Hematopoietic multipotent progenitor cell treated with erythropoietin and hydrocortisone succinate and interleukin-3 and kit ligand, for 6 days (in vitro differentiated cells): ENCODE data around the gene ADAMTS18.
"Not testable (repeated sequence)": the region's sequence is repeated elsewhere in the genome, so short reads cannot be mapped to it uniquely, and the experiment has no call there.

Experiments used
- DNase-seq: peaks from one replicate; pipeline ENCODE4 v3.0.0-alpha.2; 2015

Gene ADAMTS18

DNA sequence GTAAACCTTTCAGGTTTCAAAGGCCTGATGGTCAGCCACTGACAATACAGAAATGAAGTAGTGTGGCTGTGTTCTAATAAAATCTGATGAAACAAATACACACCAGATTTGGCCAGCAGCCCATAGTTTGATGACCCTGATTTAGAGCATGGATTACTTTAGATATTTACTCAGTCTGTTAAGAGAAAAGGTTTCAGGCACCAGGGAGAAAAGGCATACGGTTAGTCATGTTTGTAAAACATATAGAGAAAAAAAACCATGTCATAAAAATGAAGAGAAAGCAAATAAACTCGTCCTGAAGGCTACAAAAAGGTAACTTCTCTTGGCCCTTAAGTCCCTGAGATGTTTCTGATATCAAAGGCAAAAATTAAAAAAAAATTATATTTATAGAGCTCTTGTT lies 112.1 kb downstream of the ADAMTS18 start:
- DNase-seq = no peak

DNA sequence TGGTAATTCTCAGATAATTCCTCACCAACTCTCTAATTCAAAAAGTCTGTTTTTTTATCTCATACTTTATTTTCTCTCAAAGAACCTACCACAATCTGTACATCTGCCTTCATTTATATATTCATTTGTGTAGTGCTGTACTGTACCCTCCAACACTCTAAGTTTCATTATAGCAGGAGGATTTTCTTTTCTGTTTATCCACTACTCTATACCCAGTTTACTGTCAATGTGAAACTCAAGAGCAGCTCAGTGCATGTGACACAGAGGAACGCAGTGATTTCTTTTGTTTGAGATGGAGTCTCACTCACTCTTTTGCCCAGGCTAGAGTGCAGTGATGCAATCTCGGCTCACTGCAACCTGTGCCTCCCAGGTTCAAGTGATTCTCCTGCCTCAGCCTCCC lies 117.8 kb downstream of the ADAMTS18 start:
- DNase-seq = no peak

DNA sequence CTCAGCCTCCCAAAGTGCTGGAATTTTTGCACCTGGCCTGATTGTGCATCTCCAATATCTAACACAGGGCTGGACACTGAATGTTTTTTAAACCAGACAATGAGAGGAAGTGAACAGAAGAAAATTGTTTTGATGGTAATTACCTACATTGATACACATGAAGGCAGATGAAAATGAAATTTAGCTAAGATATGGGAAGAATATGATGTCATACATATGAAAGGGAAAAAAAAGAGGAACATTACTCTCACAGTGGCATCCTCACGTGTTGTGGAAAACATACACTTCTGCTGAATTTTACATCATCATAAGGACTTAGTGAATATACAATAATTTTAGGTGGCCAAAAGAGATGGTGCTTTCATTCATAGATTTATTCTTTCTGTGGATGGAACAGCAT lies 124.0 kb downstream of the ADAMTS18 start:
- no peak for DNase-seq

DNA sequence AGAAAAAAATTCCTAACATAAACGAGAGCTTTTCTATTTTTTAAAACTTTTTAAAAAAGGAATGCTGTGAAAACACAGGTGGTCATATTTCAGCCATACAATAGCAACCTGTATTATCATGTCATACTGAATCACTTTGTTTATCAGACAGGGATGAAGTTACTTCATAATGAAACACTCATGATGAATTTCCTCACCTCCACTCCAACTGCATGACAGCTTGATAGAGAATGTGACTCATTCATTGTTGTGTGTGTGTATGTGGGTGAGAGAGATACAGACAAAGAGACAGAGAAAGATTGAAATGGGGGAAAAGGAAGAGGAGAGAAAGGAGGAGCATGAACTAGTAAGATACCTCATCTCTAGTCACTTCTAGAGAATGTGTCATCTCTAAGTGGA lies 126.7 kb downstream of the ADAMTS18 start:
- DNase-seq = no peak

DNA sequence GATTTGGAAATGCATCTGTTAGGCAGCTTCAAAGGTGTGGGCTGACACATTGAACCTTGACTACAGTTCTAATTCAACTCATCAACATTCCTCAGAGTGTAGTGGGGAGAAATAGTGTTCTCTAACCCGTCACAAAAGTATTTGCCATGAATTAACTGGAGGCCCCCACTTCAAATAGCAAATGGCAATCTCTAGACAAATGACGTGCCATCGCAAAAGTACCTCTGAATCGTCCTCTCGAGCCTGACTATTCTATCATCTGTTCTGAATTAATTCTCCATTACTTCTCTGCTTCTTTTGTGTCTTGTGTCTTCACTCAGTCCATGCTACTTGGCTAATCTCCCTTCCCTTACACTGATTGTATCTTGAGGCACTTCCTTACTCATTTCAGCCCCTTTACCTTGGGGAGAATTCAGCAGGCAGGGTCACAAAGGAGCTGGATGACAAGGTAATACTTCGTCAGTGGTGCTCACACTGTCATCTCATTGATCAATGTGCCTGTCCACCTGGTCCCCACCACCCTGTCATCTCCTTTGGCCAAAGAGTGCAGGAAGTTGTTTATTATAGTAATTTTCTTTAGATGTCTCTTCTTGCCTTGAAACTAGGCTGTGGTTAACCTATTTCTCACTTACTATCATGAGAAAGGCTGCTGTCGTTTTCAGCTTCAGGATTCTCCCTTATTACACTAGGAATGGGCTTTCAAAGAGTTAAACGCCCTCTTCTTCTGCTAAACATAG lies 127.2 kb downstream of the ADAMTS18 start:
- DNase-seq = no peak

DNA sequence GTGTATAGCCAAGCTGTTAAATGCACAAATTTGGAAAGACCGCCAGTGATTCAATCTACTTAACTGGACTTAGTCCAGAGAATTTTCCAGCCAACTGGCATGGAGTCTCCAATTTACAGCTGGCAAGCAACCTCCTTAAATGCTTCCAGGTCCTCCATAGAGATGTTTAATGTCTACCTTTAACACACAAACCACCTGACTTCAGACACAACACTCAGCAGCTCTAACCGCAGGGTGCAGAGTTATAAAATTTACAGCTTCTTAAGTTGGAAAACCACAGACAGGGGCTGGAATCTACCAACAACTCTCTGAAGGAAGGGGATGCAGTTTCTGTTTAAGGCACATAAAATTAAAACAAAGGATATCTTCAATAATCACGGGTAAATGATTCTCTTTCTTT lies 128.8 kb downstream of the ADAMTS18 start:
- DNase-seq = no peak

DNA sequence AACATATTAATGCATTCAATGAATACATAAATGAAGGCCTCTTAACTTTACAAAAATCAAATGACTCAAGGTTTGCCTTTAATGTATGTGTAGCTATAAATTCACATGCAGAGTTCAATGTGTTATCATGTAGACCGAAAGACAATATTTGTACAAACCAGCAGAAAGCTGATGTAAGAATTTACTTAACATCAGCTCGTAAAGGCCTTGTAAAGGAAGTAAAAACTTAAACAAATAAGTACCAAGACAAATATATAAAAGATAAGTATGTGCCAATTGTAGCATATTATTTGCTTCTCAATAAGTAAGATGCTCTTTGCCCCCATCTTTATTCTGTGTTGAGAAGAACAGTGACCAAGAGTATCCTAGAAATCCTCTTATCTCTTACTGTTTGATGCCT lies 130.0 kb downstream of the ADAMTS18 start:
- DNase-seq = no peak

DNA sequence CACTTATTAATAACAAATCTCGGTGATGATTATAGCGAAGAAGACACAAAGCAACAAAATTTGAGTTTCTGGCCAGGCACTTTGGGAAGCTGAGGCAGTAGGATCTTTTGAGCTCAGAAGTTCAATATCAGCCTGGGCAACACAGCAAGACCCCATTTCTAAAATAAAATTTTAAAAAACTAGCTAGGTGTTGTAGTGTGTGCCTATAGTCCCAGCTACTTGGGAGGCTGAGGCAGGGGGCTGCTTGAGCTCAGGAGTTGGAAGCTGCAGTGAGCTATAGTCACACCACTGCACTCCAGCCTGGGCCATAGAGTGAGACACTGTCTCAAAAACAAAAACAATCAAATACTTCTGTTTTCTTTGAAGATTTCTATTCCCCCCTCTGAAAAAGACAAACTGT lies 130.7 kb downstream of the ADAMTS18 start:
- DNase-seq = no peak

DNA sequence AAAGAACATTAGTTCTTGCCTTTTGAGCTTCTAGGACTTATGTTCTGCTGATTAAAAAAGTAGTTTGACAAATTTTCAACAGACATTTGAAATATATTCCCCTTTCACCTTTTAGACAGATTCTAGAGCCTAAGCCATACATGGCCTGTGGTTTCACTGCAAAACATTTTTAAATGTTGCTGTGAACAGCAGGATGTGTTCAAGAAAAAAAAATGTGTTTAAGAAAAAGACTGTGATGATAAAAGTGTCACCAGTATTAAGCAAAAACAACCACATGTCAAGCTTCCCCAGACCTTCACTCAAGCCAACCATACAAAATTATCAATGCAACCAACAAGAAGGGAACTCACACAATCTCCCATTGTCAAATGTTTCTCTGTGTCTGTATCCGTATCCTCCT lies 132.2 kb downstream of the ADAMTS18 start:
- DNase-seq = no peak

DNA sequence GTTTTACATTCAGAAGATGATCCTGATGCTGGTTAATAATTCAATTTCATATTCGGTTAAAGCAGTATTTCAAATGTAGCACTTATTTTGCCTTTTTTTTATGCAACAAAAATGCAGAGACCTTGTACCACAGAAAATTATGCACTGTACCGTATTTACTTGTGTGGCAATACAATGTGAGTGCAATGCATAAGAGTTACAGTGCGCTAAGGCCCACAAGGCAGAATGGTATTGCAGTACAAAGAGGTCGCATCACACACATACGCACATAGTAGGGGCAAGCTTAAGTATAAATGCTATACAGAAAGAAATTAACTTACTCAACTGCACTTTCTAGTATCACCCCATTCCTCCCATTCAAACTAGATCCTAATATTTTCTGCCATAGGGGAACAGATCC lies 132.6 kb downstream of the ADAMTS18 start:
- no peak for DNase-seq

DNA sequence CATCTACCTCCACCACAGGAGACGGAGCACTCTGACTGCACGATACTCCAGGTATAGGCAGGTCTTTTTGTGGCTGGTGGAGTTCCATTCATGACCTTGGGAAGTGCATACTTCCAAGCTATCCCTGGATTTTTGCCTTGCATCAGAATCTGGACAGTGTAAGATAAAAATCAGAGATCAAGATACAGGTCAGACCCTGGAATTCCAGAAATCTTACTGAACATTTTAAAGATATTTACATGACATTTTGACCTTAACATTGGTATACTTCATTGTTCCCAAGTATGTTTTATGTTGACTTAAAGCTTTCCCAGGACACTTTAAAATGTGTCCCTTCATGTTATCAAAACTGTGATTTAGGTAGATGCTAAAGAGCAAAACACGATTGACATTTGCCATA lies 134.6 kb downstream of the ADAMTS18 start:
- DNase-seq = no peak

DNA sequence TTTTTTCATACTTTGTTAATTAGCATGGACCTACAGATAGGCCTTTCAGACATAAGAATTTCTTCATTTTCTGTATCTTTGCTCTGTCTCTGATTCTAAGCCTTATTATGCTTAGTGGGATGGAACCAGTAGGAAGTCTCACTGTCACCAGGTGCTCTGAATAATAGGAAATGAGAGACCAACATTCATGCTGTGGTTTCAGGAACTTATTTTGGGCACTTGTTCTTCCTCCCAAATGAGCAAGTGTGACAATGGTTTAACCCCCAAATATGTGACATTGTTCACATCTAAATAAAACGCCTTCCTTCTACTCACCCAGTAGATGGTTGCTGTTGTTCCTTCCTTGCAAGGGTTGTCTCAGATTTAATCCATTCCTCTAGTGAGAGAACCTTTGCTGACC lies 135.4 kb downstream of the ADAMTS18 start:
- no peak for DNase-seq

DNA sequence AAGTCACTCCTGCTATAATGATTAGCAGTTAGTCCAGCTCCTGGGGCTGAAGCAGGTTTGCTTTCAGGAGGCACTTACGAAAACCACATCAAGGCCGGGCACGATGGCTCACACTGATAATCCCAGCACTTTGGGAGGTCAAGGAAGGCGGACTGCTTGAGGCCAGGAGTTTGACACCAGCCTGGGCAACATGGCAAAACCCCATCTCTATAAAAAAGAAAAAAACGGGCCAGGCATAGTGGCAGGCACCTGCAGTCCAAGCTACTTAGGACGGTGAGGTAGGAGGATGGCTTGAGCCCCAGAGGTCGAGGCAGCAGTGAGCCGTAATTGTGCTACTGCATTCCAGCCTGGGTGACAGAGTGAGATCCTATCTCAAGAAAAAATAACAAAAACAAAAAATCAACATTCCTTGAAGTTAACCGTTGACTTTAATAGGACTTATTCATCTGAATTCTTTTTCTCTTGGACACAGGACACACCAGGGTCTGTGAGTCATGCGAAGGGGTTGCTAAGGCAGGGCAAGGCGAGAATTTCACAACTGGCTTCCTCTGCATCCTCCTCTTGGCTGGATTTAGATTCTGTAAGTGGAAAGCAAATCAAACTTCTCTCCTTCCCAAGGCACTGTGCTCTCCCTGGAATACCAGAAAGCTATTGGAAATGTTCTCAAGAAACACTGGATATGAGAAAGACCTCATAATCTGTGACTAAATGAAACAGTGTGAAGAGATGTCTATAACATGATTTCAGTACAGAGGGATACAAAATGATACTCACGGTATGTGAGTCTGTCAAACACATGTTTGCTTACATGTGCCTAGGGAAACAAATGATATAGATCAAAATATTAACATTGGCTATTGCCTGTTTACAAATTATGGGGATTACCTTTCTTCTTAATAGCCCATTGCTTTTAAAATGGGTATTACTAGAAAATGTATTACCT lies 136.1 kb downstream of the ADAMTS18 start:
- DNase-seq = no peak

DNA sequence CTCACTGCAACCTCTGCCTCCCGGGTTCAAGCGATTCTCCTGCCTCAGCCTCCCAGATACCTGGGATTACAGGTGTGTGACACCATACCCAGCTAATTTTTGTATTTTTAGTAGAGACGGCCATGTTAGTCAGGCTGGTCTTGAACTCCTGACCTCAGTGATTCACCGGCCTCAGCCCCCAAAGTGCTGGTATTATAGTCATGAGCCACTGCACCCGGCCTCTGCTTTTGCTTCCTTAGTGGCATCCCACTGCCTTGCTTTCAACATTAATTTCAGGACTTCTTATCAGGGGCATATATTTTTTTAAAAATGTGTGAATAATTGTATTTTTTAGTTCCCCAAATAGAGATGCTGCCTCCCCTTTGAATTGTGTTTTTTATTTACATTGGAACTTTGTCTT lies 136.8 kb downstream of the ADAMTS18 start:
- no peak for DNase-seq

DNA sequence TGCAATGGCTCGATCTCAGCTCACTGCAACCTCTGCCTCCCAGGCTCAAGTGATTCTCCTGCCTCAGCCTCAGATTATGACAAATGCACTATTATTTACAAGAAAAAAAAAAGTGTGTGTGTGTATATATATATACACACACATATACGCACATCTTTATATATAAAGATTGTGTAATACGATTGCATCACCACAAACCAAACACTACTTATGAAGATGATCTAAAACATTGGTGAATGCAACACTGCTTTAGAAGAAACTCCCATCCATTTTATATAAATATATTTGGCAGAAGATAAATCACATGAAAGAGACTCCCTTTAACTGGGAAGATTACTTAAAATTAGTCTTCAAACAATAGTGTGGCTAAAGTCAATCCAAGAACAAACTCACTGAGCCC lies 138.9 kb downstream of the ADAMTS18 start:
- DNase-seq = no peak

DNA sequence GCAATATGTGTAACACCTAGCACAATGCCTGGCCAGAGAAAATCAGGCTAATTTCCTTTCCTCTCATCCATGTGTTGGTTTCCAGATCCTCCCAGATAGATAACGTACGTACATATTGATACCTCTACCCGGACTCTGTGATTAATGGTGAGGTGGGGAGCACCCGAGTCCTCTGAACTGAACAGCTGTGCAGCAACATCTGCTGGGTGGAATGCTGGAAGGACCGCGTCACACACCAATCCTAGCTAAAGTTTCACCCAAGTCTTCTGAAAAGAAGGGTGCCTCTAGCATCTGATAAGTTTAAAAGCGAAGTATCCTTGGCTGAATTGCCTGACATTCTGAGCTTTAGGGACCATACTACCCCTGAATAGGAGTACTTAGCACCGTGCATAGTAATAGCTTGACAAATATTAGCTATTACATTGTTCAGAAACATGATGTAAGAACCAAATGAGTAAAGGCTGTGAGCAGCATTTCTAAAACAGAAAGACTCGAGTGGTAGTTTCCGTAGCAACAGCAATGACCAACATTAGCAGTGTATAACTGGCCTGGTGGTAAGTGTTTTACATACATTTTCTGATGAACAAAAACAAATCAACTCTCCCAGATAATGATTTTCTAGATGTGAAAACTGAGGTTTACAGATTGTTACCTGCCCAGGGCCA lies 144.3 kb downstream of the ADAMTS18 start:
- no peak for DNase-seq

DNA sequence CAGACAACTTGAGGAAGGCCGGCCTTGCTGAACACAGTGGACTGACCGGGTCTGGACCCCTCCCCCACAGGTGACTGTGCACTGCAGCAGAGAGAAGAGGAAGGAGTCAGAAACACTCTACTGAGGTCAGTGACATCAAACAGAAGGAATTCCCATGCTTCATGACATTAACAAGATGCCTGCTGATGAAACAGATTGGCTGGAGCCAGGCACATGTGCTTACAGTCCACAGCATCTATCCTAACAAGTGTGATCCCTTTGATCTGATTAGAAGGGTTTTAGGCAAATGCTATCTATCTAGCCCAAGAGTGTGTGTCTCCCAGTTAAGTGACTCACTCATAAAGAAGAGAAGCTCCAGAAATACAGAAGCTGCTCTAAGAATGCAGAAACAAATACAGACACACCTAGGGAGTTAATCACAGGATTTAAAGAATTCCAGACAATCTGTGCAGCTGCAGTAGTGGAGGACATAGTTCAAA lies 145.5 kb downstream of the ADAMTS18 start:
- no peak for DNase-seq

DNA sequence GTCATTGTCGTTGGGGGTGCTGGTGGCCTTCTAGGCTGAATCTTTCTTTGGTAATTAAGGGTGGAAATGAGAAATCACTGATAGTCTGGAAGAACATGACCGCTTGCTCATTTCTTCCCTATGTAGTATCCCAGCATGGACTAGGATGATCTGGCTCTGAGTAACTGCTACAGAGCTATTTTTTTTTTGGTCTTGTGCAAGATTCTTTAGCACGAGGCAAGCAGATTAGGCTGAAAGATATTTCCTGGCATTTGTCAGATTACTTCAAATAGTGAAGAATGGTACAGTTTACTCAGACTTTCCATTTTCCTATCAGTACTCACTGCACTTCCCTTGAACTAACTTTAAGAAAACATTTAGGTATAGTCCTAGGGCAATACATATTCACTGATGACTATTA lies 146.6 kb downstream of the ADAMTS18 start:
- no peak for DNase-seq

DNA sequence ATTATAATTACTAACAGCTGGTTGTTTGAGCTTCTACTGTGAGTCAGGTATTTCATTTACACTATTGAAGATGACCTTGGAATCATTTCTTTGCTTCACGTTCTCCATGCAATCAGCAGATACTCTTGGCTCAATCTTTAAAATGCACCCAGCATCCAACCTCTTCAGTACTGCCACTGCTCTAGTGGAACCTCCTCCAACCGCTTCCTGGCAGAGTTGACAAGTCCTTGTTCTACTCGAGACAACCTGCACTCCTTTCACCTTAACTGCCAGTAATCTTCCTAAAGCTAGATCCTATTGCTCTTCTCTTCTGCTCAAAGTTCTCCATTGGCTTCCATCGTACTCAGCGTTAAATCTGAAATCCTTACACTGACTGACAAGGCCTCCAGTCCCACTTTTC lies 149.2 kb downstream of the ADAMTS18 start:
- no peak for DNase-seq

DNA sequence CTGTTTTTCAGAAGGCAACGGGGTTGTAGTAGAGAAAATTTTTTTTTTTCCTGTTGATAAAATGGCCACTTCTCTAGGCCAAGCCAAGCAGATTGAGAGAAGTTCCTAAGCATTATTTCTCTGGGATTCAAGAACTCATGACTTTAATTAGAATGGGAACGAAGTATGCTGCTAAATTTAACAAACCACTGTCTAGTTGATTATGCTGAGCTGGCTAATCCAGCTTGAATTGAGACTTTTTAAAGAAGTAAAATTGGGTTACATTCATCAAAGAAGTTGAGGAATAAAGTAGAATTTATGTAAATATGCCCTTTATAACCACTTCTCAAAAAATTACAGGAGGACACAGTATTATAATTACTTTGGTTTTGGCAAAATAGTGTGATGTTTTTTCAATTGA lies 152.5 kb downstream of the ADAMTS18 start:
- no peak for DNase-seq

DNA sequence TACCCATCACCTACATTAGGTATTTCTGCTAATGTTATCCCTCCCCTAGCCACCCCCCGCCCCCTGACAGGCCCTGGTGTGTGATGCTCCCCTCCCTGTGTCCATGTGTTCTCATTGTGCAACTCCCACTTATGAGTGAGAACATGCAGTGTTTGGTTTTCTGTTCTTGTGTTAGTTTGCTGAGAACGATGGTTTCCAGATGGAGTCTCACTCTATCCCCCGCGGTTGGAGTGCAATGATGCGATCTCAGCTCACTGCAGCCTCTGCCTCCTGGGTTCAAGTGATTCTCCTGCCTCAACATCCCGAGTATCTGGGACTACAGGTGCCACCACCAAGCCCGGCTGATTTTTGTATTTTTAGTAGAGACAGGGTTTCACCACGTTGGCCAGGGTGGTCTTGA lies 155.5 kb downstream of the ADAMTS18 start:
- not testable (repeated sequence) for DNase-seq

DNA sequence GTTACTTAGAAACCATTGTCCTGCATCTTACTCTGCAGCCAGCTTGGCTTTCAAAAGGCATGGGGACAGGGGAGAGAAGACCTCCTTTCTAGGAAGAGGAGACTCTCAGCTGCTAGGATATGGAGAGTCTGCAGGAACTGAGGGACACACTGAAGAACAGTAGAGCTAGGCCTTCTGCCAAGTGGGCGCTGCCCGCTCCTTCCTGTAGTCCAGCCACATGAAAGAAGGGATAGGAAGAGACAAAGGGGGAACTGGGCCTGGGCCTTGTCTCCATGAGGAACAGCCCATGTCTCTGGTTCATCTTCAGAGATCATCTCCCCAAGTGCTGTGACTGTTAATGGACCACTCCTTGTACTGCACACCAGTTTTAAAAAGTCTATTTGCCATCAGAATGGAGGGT lies 157.3 kb downstream of the ADAMTS18 start:
- no peak for DNase-seq

DNA sequence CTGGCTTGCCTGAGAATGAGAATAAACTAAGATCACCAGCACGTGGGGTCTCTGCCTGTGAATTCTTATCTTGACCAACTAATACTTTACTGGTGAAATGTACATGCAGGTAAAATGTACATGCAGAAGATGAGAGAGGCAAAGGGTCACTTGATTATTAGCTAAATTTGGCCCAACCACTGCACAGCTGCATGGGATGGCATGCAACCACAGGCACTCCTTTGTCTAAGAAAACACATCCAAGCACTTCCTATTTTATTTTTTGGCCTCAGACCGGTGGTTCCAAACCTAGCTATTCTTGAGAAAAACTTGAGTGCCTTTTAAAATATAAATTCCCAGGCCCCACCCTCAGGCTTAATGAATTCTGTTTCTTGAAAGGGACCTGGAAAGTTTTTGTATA lies 157.7 kb downstream of the ADAMTS18 start:
- DNase-seq = no peak

DNA sequence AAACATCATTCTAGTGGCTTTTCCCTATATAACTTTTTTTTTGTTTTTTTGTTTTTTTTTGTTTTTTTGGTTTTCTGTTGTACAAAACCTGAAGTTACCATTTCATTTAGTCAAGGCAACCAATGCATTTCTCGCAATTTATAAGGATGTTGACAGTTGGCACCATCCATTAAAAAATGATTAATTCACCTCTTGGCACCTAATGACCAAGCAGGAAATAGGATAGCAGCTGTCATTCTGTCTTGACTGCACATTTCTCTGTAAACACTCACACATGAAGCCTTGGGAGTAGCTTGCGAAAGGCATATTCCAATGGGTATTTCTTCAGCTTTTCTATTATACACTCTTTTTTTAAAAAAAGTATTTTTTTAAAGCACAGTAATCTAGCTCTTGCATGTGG lies 158.2 kb downstream of the ADAMTS18 start:
- no peak for DNase-seq
